NB4 (cell line): Measurements from ENCODE around the gene RGL1.

Experiments
- CTCF ChIP-seq: IDR thresholded peaks from one replicate; pipeline ENCODE4 v1.5.1; 2012; ENCODE audit warnings: low read depth, low read length
- MAX ChIP-seq: IDR thresholded peaks from 2 replicates; pipeline ENCODE4 v1.6.1; 2011; ENCODE audit warnings: low read depth, low read length

GRCh38 chr1:183966487-183966886 is 161.6 kb downstream of the RGL1 start:
- TF ChIP-seq CTCF (no peak), MAX (no peak)
